ENCODE results near the gene VHLL.

Gene VHLL

GRCh38 chr1:156257711-156258110 is 41.4 kb downstream of the VHLL start:
- DNase-seq (ENCODE audit: low spot score) = no peak

DNA sequence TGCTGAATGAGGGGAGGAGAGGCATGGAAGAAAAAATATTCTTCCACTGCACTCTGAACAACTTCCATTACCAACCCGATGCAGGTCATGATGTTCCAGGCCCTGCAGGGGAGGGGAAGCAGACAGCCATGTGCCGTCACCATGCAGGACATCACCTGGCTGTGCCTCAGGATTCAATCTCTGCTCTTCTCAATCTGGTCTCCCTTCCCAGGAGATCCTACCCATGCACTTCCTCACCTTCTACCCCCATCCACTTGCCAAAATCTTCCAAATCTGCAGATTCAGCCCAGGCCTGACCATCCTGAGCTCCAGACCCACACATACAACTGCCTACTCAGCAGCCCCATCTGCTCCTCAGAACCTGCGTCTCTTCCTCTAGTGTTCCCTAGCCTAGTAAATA is 45.5 kb downstream of the VHLL start:
- no peak for DNase-seq (ENCODE audit: low spot score)

GRCh38 chr1:156251527-156251926 is 47.6 kb downstream of the VHLL start:
- no peak for DNase-seq (ENCODE audit: low spot score)

DNA sequence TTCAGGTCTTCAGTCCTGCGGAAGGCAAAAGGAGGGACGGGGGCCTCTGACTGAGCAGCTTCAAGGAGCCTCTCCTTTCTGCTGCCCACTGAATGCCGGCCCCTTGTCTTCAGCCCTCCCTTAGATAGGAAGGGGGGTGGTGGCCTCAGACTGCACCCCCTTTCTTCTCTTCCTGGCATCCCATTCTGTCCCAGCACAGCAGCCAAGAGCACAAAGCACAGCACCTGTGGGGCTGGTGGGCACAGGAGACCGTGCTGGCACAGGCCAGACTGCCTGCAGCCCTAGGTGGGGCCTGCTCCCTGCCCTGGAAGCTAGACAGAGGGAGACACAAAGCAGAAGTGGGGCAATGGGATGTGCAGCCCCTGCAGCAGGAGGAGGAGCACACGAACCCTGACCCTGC is 49.5 kb downstream of the VHLL start:
- DNase-seq (ENCODE audit: low spot score) = no peak
